Memory B cell (primary cell): ENCODE measurements around the gene OR9G1.

ENCODE experiments used
- ATAC-seq: fragments of 150-1000 bp; cut with Tn5 transposase; 2 replicates; pipeline ENCODE4 v1.10.0; 2021; ENCODE audit warnings: low read depth, mild to moderate bottlenecking, moderate library complexity
- DNase-seq, 2 donors: peaks; one replicate each; pipeline ENCODE4 v3.0.0; 2022; ENCODE audit warnings: low spot score in 2 of 2
- H3K27ac Mint-ChIP-seq: one replicate; pipeline ENCODE4 v1.8.0; 2022; ENCODE audit warnings: mild to moderate bottlenecking, moderate library complexity, mixed read lengths
- H3K27me3 Mint-ChIP-seq: one replicate; pipeline ENCODE4 v1.8.0; 2022; ENCODE audit warnings: mixed read lengths
- H3K36me3 Mint-ChIP-seq: one replicate; pipeline ENCODE4 v1.8.0; 2022; ENCODE audit warnings: mild to moderate bottlenecking, mixed read lengths
- H3K4me1 Mint-ChIP-seq: one replicate; pipeline ENCODE4 v1.8.0; 2022; ENCODE audit warnings: mixed read lengths
- H3K4me3 Mint-ChIP-seq: one replicate; pipeline ENCODE4 v1.8.0; 2022; ENCODE audit warnings: mild to moderate bottlenecking, moderate library complexity, mixed read lengths
- H3K9me3 Mint-ChIP-seq: one replicate; pipeline ENCODE4 v1.8.0; 2022; ENCODE audit warnings: mixed read lengths

Gene OR9G1

DNA sequence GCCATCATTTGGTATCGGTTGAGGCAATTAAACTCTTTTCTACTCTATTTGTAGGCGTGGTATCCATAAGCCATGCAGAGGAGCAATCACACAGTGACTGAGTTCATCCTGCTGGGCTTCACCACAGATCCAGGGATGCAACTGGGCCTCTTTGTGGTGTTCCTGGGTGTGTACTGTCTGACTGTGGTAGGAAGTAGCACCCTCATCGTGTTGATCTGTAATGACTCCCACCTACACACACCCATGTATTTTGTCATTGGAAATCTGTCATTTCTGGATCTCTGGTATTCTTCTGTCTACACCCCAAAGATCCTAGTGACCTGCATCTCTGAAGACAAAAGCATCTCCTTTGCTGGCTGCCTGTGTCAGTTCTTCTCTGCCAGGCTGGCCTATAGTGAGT, 41.2 kb downstream of the OR9G1 start:
- no peak overlapping the region for H3K27ac Mint-ChIP-seq
- H3K4me1 Mint-ChIP-seq: no peaks in the 10 kb centered on the region
- no peak overlapping the region for H3K4me3 Mint-ChIP-seq
- H3K36me3 Mint-ChIP-seq: no peaks in the 10 kb centered on the region
- ATAC-seq: no peak
- H3K9me3 Mint-ChIP-seq: peaks cover 12% of the 10 kb centered on the region
- no peak for DNase-seq
- no peaks in the 10 kb centered on the region for H3K27me3 Mint-ChIP-seq

DNA sequence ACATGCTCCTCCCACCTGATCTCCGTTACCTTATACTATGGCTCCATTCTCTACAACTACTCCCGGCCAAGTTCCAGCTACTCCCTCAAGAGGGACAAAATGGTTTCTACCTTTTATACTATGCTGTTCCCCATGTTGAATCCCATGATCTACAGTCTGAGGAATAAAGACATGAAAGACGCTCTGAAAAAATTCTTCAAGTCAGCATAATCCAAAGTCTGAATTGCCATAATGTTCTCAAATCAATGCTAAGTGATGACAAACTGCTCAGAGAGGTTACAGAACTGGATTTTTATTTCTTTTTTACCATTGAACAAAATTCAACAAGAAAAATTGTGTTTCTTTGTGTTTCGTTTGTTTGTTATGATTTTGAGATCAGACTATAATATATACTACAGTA, 42.0 kb downstream of the OR9G1 start:
- Mint-ChIP-seq H3K4me3 (no peak overlapping the region), H3K9me3 (peaks cover 10% of the 10 kb centered on the region), H3K36me3 (no peaks in the 10 kb centered on the region), H3K27me3 (no peaks in the 10 kb centered on the region), H3K4me1 (no peaks in the 10 kb centered on the region), H3K27ac (no peak overlapping the region)
- DNase-seq (no peak), ATAC-seq (no peak)

DNA sequence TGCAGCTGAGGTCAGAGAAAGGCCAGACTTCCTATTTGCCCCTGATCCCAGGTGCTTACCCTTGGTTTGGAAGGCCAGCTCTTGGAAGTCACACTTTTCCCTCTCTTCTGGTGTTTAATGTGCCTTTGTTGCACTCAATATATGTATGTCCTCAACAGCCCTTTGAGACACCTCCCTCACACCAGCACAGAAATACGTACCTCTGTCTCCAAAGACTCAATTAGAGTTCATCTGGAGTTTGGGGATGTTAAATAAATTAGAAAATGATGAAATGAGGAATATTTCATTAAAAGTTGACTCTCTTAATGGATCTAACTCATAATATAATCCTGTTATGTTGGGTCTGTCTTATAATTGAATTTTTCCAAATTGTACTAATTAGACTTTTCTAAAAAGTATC, 49.7 kb downstream of the OR9G1 start, which contains the start of gene OR9G4:
OR9G4 (minus strand) TSS at position 101 of the 400 bp plus-strand sequence. CDS start 4,931 bp downstream, outside the sequence.
- H3K4me3 Mint-ChIP-seq: no peak within 1 kb of the TSS
- no peaks in the 10 kb centered on the region for H3K4me1 Mint-ChIP-seq
- H3K9me3 Mint-ChIP-seq: peaks cover 11% of the 10 kb centered on the region
- H3K36me3 Mint-ChIP-seq: no peaks in the 10 kb centered on the region
- ATAC-seq: no peak
- H3K27ac Mint-ChIP-seq: no peak within 1 kb of the TSS
- no peak for DNase-seq
- H3K27me3 Mint-ChIP-seq: no peaks in the 10 kb centered on the region

DNA sequence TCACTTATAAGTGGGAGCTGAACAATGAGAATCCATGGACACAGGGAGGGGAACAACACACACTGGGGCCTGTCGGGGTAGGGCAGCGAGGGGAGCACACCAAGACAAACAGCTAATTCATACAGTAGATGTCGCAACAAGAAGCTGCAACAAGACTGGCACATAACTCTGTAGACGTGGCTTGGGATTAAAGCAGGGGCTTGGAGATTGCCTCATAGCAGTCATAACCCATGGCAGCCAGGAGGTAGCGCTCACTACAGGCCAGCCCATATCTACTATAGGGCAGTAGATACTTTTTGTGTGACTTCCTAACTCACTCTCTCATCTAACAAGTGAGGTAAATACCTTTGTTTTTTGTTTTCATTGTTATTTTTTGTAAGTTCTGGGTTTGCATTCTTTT, 51.3 kb downstream of the OR9G1 start:
- DNase-seq (no peak), ATAC-seq (no peak)
- Mint-ChIP-seq H3K27ac (no peak overlapping the region), H3K9me3 (peaks cover 11% of the 10 kb centered on the region), H3K4me3 (no peak overlapping the region), H3K36me3 (no peaks in the 10 kb centered on the region), H3K4me1 (no peaks in the 10 kb centered on the region), H3K27me3 (no peaks in the 10 kb centered on the region)

DNA sequence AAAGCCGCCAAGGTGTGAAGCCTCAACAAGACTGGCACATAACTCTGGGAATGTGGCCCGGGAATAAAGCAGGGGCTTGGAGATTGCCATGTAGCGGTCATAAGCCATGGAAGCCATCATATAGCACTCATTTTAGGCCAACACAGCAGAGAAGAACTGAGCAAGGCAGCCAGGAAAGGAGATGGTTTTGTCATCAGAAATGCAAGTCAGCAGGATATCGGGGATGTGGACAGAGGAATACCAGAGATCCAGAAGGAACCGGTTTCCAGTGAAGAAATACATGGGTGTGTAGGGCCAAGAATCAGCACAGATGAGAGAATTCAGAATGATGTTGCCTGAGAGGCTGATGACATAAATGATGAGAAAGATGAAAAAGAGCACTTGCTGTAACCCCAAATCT, 52.6 kb downstream of the OR9G1 start:
- no peak overlapping the region for H3K4me3 Mint-ChIP-seq
- H3K4me1 Mint-ChIP-seq: no peaks in the 10 kb centered on the region
- H3K27me3 Mint-ChIP-seq: no peaks in the 10 kb centered on the region
- DNase-seq (no peak), ATAC-seq (no peak)
- no peaks in the 10 kb centered on the region for H3K36me3 Mint-ChIP-seq
- H3K9me3 Mint-ChIP-seq: peaks cover 11% of the 10 kb centered on the region
- H3K27ac Mint-ChIP-seq: no peak overlapping the region
